Gastroesophageal sphincter (tissue), 3 donors: ENCODE measurements around the gene EML5.

Experiments used
- CTCF ChIP-seq, 4 experiments: fragments of 200-600 bp in 2 of 4; fragments of 450-650 bp in 2 of 4; sonication (generic) in 1 of 4; IDR thresholded peaks; one replicate each; pipeline ENCODE4 v1.5.1; 2017 to 2019; ENCODE audit warnings: antibody characterized with exemption in 4 of 4, mild to moderate bottlenecking in 2 of 4, moderate library complexity in 2 of 4
- EP300 ChIP-seq: sonication (generic); formaldehyde crosslinking; IDR thresholded peaks from one replicate; pipeline ENCODE4 v1.6.1; 2017; ENCODE audit warnings: antibody characterized with exemption, mild to moderate bottlenecking
- POLR2A ChIP-seq, 2 donors: fragments of 450-650 bp; IDR thresholded peaks; one replicate each; pipeline ENCODE4 v1.6.1; 2017; ENCODE audit warnings: antibody characterized with exemption in 2 of 2, mild to moderate bottlenecking in 2 of 2, moderate library complexity in 1 of 2
- POLR2AphosphoS5 ChIP-seq: sonication (generic); formaldehyde crosslinking; IDR thresholded peaks from one replicate; pipeline ENCODE4 v1.6.1; 2017; ENCODE audit warnings: antibody characterized with exemption

GRCh38 chr14:88746052-88746451, 46.7 kb downstream of the EML5 start:
- TF ChIP-seq CTCF (IDR thresholded peaks at IDR 0.05) (no peak), POLR2A (IDR thresholded peaks at IDR 0.05) (no peak), EP300 (no peak), POLR2AphosphoS5 (no peak)
